Activated naive CD4-positive, alpha-beta T cell treated with anti-CD3 and anti-CD28 coated beads for 36 hours (primary cell): ENCODE results near the gene HIVEP1. TPM values are rescaled to one million over a fixed set of nuclear protein-coding genes. Genes with fewer than 3 reads are reported as not detected.
"Not testable (repeated sequence)": the region's sequence is repeated elsewhere in the genome, so short reads cannot be mapped to it uniquely, and the experiment has no call there.

Source experiments
- CTCF ChIA-PET: fragments of 350-600 bp; sonication (Branson Sonifier 250); formaldehyde crosslinking; loops from one replicate; lab custom pipeline; 2021; ENCODE audit warnings: antibody characterized with exemption; lab: Charles Lee
- DNase-seq: peaks from one replicate; pipeline ENCODE4 v3.0.0-alpha.2; 2020
- H3K27ac Mint-ChIP-seq: one replicate; pipeline ENCODE4 v1.8.0; 2021; ENCODE audit warnings: mild to moderate bottlenecking, mixed read lengths
- H3K27me3 Mint-ChIP-seq: one replicate; pipeline ENCODE4 v1.8.0; 2021; ENCODE audit warnings: low read depth, mixed read lengths
- H3K36me3 Mint-ChIP-seq: one replicate; pipeline ENCODE4 v1.8.0; 2021; ENCODE audit warnings: low read depth, mixed read lengths
- H3K4me1 Mint-ChIP-seq: one replicate; pipeline ENCODE4 v1.8.0; 2021; ENCODE audit warnings: low read depth, mixed read lengths
- H3K4me3 Mint-ChIP-seq: one replicate; pipeline ENCODE4 v1.8.0; 2021; ENCODE audit warnings: mild to moderate bottlenecking, moderate library complexity, mixed read lengths
- H3K9me3 Mint-ChIP-seq: one replicate; pipeline ENCODE4 v1.8.0; 2021; ENCODE audit warnings: mixed read lengths
- intact Hi-C: fragments of 100-400 bp; cut with micrococcal nuclease; formaldehyde crosslinking; loops from one replicate; pipeline ENCODE4 v1.15.1; 2023
- total RNA-seq, 2 experiments: library from RNA; stranded (reverse); gene quantifications; one replicate each; pipeline ENCODE4 v1.2.3, GENCODE V29; 2021

HIVEP1 gene
- total RNA-seq, 2 experiments from 2014 or later: 43.6 to 47.9 TPM

DNA sequence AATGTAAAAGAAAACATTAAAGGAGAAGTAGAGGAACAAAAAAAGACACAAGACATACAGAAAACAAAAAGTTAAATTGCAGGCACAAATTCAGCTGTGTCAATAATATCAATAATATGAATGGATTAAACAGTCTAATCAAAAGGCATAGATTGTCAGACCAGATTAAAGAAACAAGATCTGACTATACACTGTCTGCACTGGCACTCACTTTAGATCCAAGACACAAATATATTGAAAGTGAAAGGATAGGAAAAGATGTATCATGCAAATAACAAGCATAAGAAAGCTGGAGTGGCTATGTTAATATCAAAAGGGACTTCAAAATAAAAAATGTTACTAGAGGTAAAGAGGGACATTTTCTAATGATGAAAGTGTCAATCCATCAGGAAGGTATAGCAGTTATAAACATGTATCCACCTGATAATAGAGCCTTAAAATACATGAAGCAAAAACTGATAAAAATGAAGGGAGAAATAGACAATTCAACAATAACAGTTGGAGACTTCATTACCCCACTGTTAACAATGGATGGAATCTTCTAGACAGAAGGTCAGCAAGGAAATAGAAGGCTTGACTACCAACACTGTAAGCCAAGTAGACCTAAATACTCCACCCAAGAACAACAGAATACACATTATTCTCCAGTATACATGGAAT is 89.7 kb downstream of the HIVEP1 start:
- no peaks in the 10 kb centered on the region for H3K27me3 Mint-ChIP-seq
- peaks cover 8% of the 10 kb centered on the region for H3K36me3 Mint-ChIP-seq
- H3K4me1 Mint-ChIP-seq: peaks cover 43% of the 10 kb centered on the region
- no peaks in the 10 kb centered on the region for H3K9me3 Mint-ChIP-seq
- intact Hi-C loops: no loop called here
- no peak overlapping the region for H3K27ac Mint-ChIP-seq
- CTCF ChIA-PET: interaction anchor here (0.6 to 1.2 kb wide), 4 partner anchors 12 to 807 kb away, joined by 3 to 5 read pairs (median 4); no protein-coding TSS in a partner anchor
- no peak overlapping the region for H3K4me3 Mint-ChIP-seq
- DNase-seq: no peak

DNA sequence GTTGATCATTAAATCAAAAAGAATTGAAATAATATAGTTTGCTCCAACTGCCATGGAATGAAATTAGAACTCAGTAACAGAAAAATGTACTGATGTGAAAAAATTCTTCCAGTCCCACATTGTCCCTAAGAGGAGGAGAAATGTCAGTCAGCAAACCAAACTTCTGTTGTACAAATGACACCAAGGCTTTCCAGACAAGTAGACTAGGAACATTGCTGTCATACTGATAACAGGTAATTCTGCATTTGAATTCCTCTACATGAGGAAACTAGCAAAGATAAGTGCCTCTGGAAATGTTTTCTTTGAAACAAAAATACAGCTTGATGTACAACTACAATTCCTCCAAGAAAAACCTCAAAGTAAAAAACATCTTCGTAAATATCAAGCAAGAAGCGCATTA is 90.2 kb downstream of the HIVEP1 start:
- Mint-ChIP-seq H3K36me3 (peaks cover 9% of the 10 kb centered on the region), H3K27ac (no peak overlapping the region), H3K27me3 (no peaks in the 10 kb centered on the region), H3K4me1 (peaks cover 42% of the 10 kb centered on the region), H3K4me3 (no peak overlapping the region), H3K9me3 (no peaks in the 10 kb centered on the region)
- no peak for DNase-seq
- intact Hi-C loops: no loop called here
- CTCF ChIA-PET: interaction anchor here (0.7 to 0.9 kb wide), 2 partner anchors 18 to 27 kb away, joined by 3 to 4 read pairs; no protein-coding TSS in a partner anchor

DNA sequence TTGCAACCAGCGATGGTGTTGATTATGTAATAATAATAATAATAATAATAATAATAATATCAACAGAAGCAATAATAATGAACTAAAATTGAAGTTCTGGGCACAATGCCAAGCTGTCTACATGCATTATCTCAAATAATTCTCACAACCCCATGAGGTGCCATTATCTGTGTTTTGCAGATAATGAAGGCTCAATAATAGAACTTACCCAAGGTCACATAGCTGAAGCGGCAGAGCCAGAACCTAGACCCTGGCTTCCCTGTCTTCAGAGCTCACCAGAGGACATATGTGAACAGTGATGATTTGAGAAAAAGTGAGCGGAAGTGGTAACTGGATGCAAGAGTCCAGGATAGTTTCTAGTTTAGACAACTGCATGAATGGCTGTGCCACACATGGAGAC is 91.0 kb downstream of the HIVEP1 start:
- CTCF ChIA-PET: interaction anchor here (0.7 to 0.9 kb wide), 2 partner anchors 17 to 27 kb away, joined by 3 to 4 read pairs; no protein-coding TSS in a partner anchor
- peaks cover 14% of the 10 kb centered on the region for H3K36me3 Mint-ChIP-seq
- no peaks in the 10 kb centered on the region for H3K9me3 Mint-ChIP-seq
- peaks cover 44% of the 10 kb centered on the region for H3K4me1 Mint-ChIP-seq
- intact Hi-C loops: no loop called here
- no peak overlapping the region for H3K4me3 Mint-ChIP-seq
- no peaks in the 10 kb centered on the region for H3K27me3 Mint-ChIP-seq
- no peak overlapping the region for H3K27ac Mint-ChIP-seq
- no peak for DNase-seq

DNA sequence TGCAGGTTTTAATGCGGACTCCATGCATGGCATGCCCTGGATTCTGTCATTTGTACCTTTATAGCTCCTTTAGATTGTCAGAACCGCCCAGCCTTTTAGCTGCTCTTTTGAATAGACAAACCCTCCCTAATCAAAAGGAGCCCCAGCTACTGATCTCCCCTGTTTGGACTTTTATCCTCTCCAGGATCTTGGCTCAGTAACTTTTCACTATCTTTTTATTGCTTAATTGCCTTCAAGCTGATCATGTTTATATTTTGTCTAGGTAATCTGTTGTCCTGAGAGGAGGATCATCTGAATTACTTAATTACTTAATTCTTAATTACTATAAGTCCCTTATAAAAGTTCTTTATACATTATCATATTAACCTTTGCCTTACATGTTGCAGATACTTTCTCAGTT is 93.2 kb downstream of the HIVEP1 start:
- CTCF ChIA-PET: no interaction called here
- H3K27me3 Mint-ChIP-seq: no peaks in the 10 kb centered on the region
- peaks cover 43% of the 10 kb centered on the region for H3K4me1 Mint-ChIP-seq
- H3K9me3 Mint-ChIP-seq: no peaks in the 10 kb centered on the region
- no peak overlapping the region for H3K27ac Mint-ChIP-seq
- no peak for DNase-seq
- peaks cover 14% of the 10 kb centered on the region for H3K36me3 Mint-ChIP-seq
- intact Hi-C loops: no loop called here
- H3K4me3 Mint-ChIP-seq: no peak overlapping the region

DNA sequence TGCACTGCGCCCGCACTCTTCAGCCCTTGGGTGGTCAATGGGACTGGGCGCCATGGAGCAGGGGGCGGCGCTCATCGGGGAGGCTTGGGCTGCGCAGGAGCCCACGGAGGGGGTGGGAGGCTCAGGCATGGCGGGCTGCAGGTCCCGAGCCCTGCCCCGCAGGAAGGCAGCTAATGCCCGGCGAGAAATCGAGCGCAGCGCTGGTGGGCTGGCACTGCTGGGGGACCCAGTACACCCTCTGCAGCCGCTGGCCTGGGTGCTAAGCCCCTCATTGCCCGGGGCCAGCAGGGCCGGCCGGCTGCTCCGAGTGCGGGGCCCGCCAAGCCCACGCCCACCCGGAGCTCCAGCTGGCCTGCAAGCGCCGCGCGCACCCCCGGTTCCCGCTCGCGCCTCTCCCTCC is 96.3 kb downstream of the HIVEP1 start:
- H3K27ac Mint-ChIP-seq, DNase-seq, intact Hi-C loops, H3K9me3 Mint-ChIP-seq, H3K4me3 Mint-ChIP-seq, H3K27me3 Mint-ChIP-seq: not testable (repeated sequence)
- peaks cover 42% of the 10 kb centered on the region for H3K4me1 Mint-ChIP-seq
- CTCF ChIA-PET: interaction anchor here (1.2 kb wide), 1 partner anchor 9 kb away, joined by 3 read pairs; no protein-coding TSS in a partner anchor
- peaks cover 25% of the 10 kb centered on the region for H3K36me3 Mint-ChIP-seq

DNA sequence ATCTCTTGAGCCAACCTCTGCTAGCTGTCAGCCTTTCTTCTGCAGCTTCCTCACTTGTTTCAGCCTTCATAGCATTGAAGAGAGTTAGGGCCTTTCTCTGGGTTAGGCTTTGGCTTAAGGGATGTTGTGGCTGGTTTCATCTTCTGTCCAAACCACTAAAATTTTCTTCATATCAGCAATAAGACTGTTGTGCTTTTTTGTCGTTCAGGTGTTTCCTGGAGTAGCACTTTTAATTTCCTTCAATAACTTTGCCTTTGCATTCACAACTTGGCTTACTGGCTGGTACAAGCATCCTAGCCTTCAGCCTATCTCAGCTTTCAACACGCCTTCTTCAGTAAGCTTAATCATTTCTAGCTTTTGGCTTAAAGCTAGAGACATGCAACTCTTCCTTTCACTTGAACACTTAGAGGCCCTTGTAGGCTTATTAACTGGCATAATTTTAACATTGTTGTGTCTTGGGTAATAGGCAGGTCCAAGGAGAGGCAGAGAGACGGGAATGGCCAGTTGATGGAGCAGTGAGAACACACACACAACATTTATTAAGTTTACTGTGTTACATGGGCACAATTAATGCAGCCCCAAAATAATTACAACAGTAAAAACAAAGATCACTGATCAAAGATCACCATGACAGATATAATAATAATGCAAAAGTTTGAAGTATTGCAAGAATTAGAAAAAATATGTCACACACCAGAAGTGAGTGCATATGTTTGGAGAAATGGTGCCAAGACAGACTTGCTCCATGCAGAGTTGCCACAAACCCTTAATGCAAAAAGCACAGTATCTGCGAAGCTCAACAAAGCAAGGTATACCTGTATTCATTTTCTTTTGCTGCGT is 98.6 kb downstream of the HIVEP1 start:
- no peak overlapping the region for H3K4me3 Mint-ChIP-seq
- peak overlapping the region; percentile 4 for H3K27ac Mint-ChIP-seq
- H3K4me1 Mint-ChIP-seq: peaks cover 59% of the 10 kb centered on the region
- no peak for DNase-seq
- CTCF ChIA-PET: no interaction called here
- intact Hi-C loops: no loop called here
- H3K9me3 Mint-ChIP-seq: peaks cover 1% of the 10 kb centered on the region
- peaks cover 37% of the 10 kb centered on the region for H3K36me3 Mint-ChIP-seq
- no peaks in the 10 kb centered on the region for H3K27me3 Mint-ChIP-seq

DNA sequence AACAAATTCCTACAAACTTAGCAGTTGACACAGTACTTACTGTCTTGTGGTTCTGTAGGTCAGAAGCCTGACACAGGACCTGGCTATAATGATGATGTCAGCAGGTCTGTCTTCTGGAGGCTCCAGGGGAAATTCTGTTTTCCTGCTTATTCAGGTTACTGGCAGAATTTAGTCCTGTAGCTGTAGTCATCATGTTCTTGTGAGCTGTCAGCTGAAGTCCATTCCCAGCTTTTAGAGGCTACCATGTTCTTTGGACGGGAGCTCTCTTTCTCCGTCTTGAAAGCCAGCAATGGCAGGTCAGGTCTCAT is 99.2 kb downstream of the HIVEP1 start:
- DNase-seq: no peak
- H3K36me3 Mint-ChIP-seq: peaks cover 42% of the 10 kb centered on the region
- intact Hi-C loops: no loop called here
- H3K27ac Mint-ChIP-seq: no peak overlapping the region
- peaks cover 3% of the 10 kb centered on the region for H3K9me3 Mint-ChIP-seq
- CTCF ChIA-PET: no interaction called here
- no peaks in the 10 kb centered on the region for H3K27me3 Mint-ChIP-seq
- no peak overlapping the region for H3K4me3 Mint-ChIP-seq
- peaks cover 59% of the 10 kb centered on the region for H3K4me1 Mint-ChIP-seq

DNA sequence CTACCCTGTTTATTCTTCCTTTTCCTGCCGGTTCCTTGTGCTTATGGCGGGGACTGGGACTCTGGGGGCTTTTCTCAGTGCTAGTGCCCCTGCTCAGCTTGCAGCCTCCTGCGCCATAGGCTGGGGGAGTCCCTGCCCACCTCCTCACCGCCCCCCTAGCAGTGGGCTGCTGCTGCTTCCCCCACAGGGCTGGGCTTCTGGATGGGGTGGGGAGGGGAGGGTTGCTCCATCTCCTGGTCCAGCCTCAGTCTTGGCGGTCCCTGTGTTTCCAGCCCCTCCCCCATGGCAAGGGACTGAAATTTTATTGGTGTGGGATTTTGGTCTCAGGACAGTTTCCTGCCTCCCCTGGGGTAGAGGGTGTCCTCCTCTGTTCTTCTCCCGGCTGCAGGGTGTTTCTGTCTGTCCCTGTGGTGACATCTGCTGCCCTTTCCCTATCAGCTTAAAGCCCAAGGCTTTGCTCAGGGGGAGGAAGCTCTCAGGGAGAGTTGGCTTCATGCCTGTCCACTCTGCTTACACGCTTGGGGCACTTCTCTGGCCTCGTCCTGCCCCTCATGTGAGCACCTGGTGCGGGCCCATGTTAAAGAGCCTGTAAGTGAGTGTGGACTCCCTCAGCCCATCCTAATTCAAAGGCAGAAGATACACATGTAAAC is 100.6 kb downstream of the HIVEP1 start:
- H3K27me3 Mint-ChIP-seq: no peaks in the 10 kb centered on the region
- intact Hi-C loops: no loop called here
- peaks cover 59% of the 10 kb centered on the region for H3K4me1 Mint-ChIP-seq
- CTCF ChIA-PET: no interaction called here
- peaks cover 45% of the 10 kb centered on the region for H3K36me3 Mint-ChIP-seq
- no peak for DNase-seq
- H3K27ac Mint-ChIP-seq: no peak overlapping the region
- H3K4me3 Mint-ChIP-seq: no peak overlapping the region
- peaks cover 7% of the 10 kb centered on the region for H3K9me3 Mint-ChIP-seq

DNA sequence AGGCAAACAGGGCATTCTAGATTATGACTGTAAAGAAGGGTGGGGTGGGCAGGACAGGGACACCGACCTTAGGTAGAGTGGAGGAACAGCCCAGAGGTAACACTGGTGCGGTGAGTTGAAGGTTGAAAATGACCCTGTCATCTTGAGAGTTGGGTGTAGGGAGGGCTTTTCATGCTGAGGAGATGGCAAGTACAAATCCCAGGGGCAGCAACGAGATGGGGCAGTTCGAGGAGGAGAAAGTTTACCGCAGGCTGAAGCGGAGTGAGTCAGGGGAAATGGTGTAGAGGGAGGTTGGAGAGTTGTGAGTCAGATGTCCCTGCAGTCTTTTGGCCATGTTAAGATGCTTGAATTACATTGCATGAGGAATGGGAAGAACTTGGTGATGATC is 101.1 kb downstream of the HIVEP1 start:
- DNase-seq: peak; percentile 28
- Mint-ChIP-seq H3K9me3 (peaks cover 7% of the 10 kb centered on the region), H3K36me3 (peaks cover 42% of the 10 kb centered on the region), H3K4me1 (peaks cover 56% of the 10 kb centered on the region), H3K4me3 (no peak overlapping the region), H3K27ac (no peak overlapping the region), H3K27me3 (no peaks in the 10 kb centered on the region)
- intact Hi-C loops: no loop called here
- CTCF ChIA-PET: no interaction called here

DNA sequence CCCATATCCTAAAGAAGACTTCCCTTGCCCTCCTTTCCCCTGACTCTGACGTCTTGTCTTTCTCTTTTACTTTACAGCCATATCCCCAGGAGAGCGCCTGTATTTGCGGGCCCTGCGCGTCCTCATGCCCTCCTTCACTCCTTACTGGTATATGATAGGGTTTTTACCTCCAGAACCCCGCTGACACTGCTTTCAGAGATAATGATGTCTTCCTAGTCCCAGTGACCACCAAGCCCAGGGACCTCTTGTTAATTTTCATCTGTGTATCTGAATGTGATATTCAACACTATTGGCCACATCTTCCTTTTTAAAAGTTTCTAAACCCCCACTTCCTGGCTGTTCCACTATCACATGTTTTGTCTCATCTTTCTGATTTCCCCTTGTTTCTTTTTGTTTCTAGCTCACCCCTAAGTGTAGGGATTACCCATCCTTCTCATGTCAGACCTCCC is 102.0 kb downstream of the HIVEP1 start:
- H3K36me3 Mint-ChIP-seq: peaks cover 46% of the 10 kb centered on the region
- peaks cover 63% of the 10 kb centered on the region for H3K4me1 Mint-ChIP-seq
- CTCF ChIA-PET: interaction anchor here (0.6 kb wide), 1 partner anchor 15 kb away, joined by 3 read pairs; no protein-coding TSS in a partner anchor
- intact Hi-C loops: no loop called here
- peak overlapping the region; percentile 21 for H3K27ac Mint-ChIP-seq
- no peak overlapping the region for H3K4me3 Mint-ChIP-seq
- H3K27me3 Mint-ChIP-seq: no peaks in the 10 kb centered on the region
- peak; percentile 12 for DNase-seq
- peaks cover 7% of the 10 kb centered on the region for H3K9me3 Mint-ChIP-seq

DNA sequence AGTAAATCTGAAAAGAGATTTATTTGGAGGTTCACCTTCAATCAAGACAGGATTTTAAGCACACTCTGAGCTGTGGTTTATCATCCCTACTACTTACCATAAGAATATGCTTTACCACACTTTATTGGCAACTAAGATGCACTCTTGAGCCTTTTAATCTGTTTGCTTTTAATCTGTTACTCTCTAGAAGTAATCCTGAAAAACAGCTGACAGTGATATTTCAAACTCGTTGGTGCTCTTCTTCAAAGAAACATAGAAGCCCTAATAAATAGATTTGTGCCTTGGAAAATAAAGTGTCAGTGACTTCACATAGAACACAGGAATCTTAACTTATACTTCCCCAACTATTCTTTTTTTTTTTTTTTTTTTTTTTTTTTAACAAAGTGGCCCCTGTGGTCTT is 102.9 kb downstream of the HIVEP1 start:
- H3K27ac Mint-ChIP-seq: no peak overlapping the region
- peaks cover 7% of the 10 kb centered on the region for H3K9me3 Mint-ChIP-seq
- H3K27me3 Mint-ChIP-seq: no peaks in the 10 kb centered on the region
- H3K36me3 Mint-ChIP-seq: peaks cover 49% of the 10 kb centered on the region
- CTCF ChIA-PET: interaction anchor here (0.6 kb wide), 1 partner anchor 618 kb away, joined by 3 read pairs; no protein-coding TSS in a partner anchor
- no peak overlapping the region for H3K4me3 Mint-ChIP-seq
- intact Hi-C loops: no loop called here
- no peak for DNase-seq
- peaks cover 62% of the 10 kb centered on the region for H3K4me1 Mint-ChIP-seq

DNA sequence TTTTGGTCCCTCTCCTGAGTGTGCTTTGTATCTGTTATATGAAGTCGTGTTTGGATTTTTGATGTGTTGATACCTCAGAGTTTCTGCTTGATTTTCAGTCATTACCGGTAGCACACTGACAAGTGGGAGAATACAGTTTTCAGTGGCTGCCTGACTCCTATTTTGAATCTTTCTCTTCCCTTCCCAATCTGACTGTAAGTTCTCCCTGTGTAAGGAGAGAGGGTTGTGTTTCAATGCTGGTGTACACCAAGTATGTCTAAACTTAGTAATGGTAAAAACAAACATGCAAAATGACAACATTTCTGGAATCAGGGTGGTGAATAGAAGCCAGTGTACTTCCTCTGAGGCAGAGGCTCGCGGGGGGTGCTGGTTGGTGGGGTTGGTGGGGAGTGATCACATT is 103.4 kb downstream of the HIVEP1 start:
- peaks cover 63% of the 10 kb centered on the region for H3K4me1 Mint-ChIP-seq
- intact Hi-C loops: no loop called here
- no peak overlapping the region for H3K4me3 Mint-ChIP-seq
- H3K36me3 Mint-ChIP-seq: peaks cover 51% of the 10 kb centered on the region
- DNase-seq: no peak
- peaks cover 7% of the 10 kb centered on the region for H3K9me3 Mint-ChIP-seq
- CTCF ChIA-PET: interaction anchor here (0.6 to 1.0 kb wide), 2 partner anchors 14 to 619 kb away, joined by 3 to 4 read pairs; no protein-coding TSS in a partner anchor
- no peaks in the 10 kb centered on the region for H3K27me3 Mint-ChIP-seq
- no peak overlapping the region for H3K27ac Mint-ChIP-seq
